NCI-H510A (cell line): ENCODE data around the gene SCNN1B.
"Not testable (repeated sequence)": the region's sequence is repeated elsewhere in the genome, so short reads cannot be mapped to it uniquely, and the experiment has no call there.

Experiments
- DNase-seq: peaks from one replicate; lab custom pipeline; 2025; lab: John Stamatoyannopoulos, UW

Gene SCNN1B, protein sequence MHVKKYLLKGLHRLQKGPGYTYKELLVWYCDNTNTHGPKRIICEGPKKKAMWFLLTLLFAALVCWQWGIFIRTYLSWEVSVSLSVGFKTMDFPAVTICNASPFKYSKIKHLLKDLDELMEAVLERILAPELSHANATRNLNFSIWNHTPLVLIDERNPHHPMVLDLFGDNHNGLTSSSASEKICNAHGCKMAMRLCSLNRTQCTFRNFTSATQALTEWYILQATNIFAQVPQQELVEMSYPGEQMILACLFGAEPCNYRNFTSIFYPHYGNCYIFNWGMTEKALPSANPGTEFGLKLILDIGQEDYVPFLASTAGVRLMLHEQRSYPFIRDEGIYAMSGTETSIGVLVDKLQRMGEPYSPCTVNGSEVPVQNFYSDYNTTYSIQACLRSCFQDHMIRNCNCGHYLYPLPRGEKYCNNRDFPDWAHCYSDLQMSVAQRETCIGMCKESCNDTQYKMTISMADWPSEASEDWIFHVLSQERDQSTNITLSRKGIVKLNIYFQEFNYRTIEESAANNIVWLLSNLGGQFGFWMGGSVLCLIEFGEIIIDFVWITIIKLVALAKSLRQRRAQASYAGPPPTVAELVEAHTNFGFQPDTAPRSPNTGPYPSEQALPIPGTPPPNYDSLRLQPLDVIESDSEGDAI

GRCh38 chr16:23302045-23302956 is at the start of gene SCNN1B:
SCNN1B (plus strand) TSS chr16:23302302; CDS start chr16:23348600, 46,298 bp downstream.
- peak; percentile 17 for DNase-seq

DNA sequence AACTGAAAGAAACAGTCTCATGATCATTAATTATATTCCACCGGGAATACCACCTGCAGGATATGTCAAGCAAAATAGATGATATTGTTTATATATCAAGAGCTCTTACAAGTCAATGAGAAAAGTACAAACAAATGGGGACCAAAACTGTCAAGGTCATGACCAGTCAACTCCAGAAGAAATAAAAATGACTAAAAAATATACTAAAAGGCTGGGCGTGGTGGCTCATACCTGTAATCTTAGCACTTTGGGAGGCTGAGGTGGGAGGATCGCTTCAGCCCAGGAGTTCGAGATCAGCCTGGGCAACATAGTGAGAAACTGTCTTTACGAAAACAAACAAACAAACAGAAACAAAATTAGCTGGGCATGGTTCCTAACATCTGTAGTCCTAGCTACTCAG is 49.8 kb upstream of the SCNN1B start:
- no peak for DNase-seq

- DNase-seq, result not testable (repeated sequence)
Measured at GRCh38 chr16:23253650-23254049, 48.5 kb upstream of the SCNN1B start.

GRCh38 chr16:23254338-23254737 is 47.8 kb upstream of the SCNN1B start:
- DNase-seq, result no peak

- DNase-seq, result no peak
Measured at GRCh38 chr16:23255000-23255399, 47.1 kb upstream of the SCNN1B start.

DNA sequence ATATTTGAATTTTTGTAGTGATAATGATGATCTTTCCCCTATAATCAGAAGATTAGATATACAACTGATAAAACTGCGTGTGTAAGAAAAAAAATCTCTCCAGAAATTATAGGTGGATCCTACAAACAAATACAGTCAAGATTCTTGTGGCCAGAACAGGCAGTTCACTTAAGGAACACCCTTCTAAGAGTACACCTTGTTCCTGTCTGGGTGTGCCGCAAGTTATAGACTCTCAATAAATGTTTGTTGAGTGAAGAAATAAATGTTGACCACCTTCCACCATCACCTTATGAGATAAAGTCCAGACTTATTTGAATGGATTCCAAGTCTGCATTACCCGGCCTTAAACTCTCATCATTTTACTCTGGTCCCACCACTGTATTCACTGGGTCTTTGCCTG is 45.7 kb upstream of the SCNN1B start:
- DNase-seq, result no peak

DNA sequence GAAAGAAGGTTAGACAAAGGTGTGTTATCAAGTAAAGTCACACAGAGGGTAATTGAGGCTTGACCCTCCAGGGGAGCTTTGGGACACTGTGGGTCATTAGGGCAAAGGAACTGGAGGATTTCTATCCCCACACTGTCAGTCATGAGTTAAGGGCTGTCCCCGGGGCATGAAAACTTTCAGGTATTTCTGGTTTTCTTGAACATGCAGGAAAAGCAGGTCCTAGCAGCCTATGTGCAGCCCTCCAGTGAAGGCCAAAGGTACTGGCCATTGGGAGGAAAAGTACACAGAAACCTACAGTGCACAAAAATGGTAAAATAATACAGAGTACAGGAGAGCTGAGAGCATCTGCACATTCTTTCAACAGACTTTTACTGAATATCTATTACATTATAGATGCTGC is 44.4 kb upstream of the SCNN1B start:
- no peak for DNase-seq

DNA sequence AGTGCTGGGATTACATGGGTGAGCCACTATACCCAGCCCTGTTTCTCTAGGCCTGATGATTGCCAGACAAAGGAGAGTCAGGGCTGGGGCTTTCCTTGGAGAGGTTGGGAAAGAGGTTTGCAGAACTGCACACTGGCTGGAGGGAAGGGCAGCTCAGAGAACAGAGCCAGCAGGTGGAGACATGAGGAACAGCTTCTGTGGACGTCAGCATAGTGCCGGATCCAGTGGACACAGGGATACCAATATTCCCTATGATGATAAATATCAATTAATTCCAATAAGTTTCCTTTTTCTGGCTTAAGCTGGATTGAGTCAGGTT is 43.2 kb upstream of the SCNN1B start:
- no peak for DNase-seq

DNA sequence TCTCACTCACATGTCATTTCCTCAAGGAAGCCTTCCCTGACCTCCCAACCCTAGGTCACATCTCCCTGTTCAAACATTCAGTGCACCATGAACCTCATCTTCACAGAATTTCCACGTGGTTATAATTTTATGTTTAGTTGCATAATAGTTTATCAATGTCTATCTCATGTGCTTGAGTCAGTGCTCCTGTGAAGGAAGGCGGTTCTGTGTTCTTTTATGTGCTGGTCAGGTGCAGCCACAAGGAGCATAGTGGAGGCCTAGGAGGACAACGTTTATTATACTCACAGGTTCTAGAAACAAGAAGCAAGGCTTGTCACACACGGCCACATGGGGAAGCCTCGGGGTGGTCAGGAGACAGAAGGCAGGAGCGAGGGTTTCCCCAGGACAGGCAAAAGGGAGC is 34.5 kb upstream of the SCNN1B start:
- DNase-seq, result no peak

GRCh38 chr16:23268561-23268960 is 33.5 kb upstream of the SCNN1B start:
- no peak for DNase-seq

DNA sequence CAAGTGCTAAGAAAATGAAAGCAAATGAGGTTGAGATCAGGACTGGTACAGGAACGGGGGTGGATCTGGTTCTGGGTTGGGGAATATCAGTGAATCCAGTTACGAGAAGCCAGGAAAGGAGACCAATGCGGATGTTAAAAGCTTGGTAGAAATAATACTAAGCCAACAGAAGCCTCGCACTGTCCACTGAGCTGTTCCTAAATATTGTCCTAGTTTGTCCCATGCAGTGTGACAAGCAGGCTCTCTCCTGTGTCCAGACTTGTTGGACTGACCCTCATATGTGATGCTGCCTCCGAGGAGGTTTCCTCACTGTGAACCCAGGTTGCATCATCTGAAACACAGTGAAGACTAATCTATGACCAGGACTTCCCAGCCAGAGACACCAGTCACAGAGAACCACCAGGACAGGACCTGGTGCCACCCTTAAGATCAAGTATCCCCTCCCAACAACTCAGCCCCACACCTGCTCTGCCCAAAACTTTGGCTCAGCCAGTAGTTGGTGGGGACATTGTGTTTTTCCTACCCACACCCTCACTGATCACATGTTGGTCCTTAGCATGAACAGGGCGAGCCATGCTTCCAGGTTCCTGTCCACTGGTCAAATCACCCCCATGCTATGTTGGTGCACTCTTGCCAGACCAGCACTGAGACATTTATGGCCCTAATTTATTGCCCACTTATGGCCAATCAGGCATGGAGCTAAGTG is 32.7 kb upstream of the SCNN1B start:
- DNase-seq, result peak; percentile 31

- DNase-seq, result no peak
Measured at GRCh38 chr16:23270654-23271053, 31.4 kb upstream of the SCNN1B start.

GRCh38 chr16:23274968-23275367 is 27.1 kb upstream of the SCNN1B start:
- no peak for DNase-seq

GRCh38 chr16:23276821-23277220 is 25.3 kb upstream of the SCNN1B start:
- no peak for DNase-seq

- no peak for DNase-seq
Measured at GRCh38 chr16:23278031-23278430, 24.1 kb upstream of the SCNN1B start.

DNA sequence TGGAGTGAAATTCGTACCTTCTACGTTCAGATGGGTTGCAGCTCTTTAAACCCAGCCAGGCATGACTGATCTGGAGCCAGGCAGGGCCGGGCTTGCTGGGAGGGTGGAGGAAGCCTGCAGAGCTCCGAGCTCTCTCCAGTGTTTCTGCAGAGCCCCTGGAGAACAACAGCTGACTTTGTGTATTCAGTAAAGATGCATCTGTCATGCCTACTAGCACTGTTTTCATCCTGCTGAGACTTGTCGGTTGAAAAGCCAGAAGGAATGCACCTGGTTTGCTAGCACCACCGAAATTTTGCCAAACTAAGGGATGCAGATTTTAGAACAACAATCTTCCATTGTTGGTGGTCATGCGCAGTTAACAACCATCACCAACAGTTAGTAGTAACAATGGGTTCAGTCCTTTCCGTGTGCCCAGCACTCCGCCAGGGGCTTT is 22.4 kb upstream of the SCNN1B start:
- peak; percentile 79 for DNase-seq

DNA sequence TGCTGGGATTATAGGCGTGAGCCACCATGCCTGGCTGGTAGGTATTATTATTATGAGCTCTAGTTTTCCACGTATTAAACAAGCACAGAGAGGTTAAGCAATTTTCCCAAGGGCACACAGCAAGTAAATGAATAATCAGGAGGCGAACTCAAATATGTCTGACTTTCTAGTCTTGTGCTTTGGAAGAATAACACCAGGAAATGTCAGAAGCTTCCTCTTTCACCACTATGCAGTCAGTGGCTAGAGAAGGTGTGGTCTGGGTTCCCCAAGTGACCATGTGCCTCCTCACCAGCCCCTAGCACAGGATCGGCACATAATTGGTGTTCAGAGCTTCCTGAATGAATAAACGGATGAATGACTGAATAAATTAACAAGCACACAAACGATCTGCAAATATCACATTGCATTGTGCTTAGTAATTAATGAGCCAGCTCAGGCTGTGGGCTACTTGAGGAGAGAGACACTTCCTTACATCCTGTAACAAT is 21.6 kb upstream of the SCNN1B start:
- DNase-seq, result no peak

GRCh38 chr16:23282568-23282967 is 19.5 kb upstream of the SCNN1B start:
- no peak for DNase-seq

- DNase-seq, result no peak
Measured at GRCh38 chr16:23283571-23283970, 18.5 kb upstream of the SCNN1B start.

DNA sequence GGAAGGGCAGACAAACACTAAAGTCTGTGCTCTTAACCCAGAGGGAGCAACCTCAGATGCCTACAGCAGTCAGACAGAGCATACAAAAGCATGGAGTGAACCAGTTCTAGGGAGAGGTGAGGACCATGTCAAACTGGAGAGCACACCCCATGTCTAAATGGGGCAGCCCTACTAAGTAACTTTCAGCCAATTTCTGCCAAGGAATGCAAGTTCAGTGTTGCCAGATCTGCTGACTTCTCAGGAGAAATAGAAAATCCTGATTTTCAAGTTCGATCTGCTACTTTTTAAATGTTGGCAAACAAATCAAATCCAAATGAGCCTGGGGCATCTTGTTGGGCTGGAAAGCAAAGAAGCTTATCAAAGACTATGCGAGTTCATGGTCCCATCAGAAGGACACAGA is 17.5 kb upstream of the SCNN1B start:
- DNase-seq, result no peak

GRCh38 chr16:23286131-23286532 is 16.0 kb upstream of the SCNN1B start:
- DNase-seq, result no peak

GRCh38 chr16:23288209-23288608 is 13.9 kb upstream of the SCNN1B start:
- no peak for DNase-seq
